WTC11 (cell line): ENCODE data around the gene PRR20G. TPM values are rescaled to one million over a fixed set of nuclear protein-coding genes. Genes with fewer than 3 reads are reported as not detected.

Experiments
- ATAC-seq: fragments of 200-7000 bp; cut with Tn5 transposase; 2 replicates; pipeline ENCODE4 v1.10.0; 2021; ENCODE audit warnings: mild to moderate bottlenecking, moderate library complexity
- CTCF ChIA-PET: fragments of 300-600 bp; sonication (Branson Sonifier 250); formaldehyde crosslinking; loops from one replicate; lab custom pipeline; 2021; ENCODE audit warnings: antibody characterized with exemption; lab: Charles Lee
- POLR2A ChIA-PET: fragments of 350-600 bp; sonication (Branson Sonifier 250); formaldehyde crosslinking; loops from one replicate; lab custom pipeline; 2021; ENCODE audit warnings: antibody characterized with exemption; lab: Charles Lee
- DNase-seq: peaks from one replicate; pipeline ENCODE4 v3.0.0; 2021; ENCODE audit warnings: low spot score
- H3K27ac Mint-ChIP-seq: 2 replicates; pipeline ENCODE4 v1.8.0; 2021; ENCODE audit warnings: mixed read lengths
- H3K27me3 Mint-ChIP-seq: 2 replicates; pipeline ENCODE4 v1.8.0; 2021; ENCODE audit warnings: low read depth, mild to moderate bottlenecking, moderate library complexity, mixed read lengths
- H3K36me3 Mint-ChIP-seq: 2 replicates; pipeline ENCODE4 v1.8.0; 2021; ENCODE audit warnings: mixed read lengths
- H3K4me1 Mint-ChIP-seq: 2 replicates; pipeline ENCODE4 v1.8.0; 2022; ENCODE audit warnings: mixed read lengths
- H3K4me3 Mint-ChIP-seq: 2 replicates; pipeline ENCODE4 v1.8.0; 2021; ENCODE audit warnings: mild to moderate bottlenecking, moderate library complexity, mixed read lengths
- H3K9me3 Mint-ChIP-seq: 2 replicates; pipeline ENCODE4 v1.8.0; 2021; ENCODE audit warnings: mixed read lengths
- ATF2 ChIP-seq: sonication (generic); formaldehyde crosslinking; IDR thresholded peaks from 2 replicates; pipeline ENCODE4 v1.8.1; 2022; ENCODE audit warnings: low read depth, missing genetic modification reagents, borderline replicate concordance
- EMX1 ChIP-seq: fragments of 250-450 bp; sonication (Bioruptor Pico); IDR thresholded peaks from 2 replicates; pipeline ENCODE4 v1.8.0; 2021; ENCODE audit warnings: mild to moderate bottlenecking
- HMGA2 ChIP-seq: fragments of 250-450 bp; sonication (Bioruptor Pico); IDR thresholded peaks from 2 replicates; pipeline ENCODE4 v1.4.0; 2021; ENCODE audit warnings: mild to moderate bottlenecking, moderate library complexity
- KAT7 ChIP-seq: sonication (generic); formaldehyde crosslinking; IDR thresholded peaks from 2 replicates; pipeline ENCODE4 v1.8.1; 2023; ENCODE audit warnings: missing genetic modification reagents, mild to moderate bottlenecking, borderline replicate concordance
- MYBL2 ChIP-seq: sonication (generic); formaldehyde crosslinking; IDR thresholded peaks from 2 replicates; pipeline ENCODE4 v1.8.1; 2023; ENCODE audit warnings: mild to moderate bottlenecking, moderate library complexity, missing genetic modification reagents
- NFYB ChIP-seq: sonication (generic); formaldehyde crosslinking; conservative IDR thresholded peaks from 2 replicates; pipeline ENCODE4 v1.8.0; 2022; ENCODE audit warnings: low read depth, missing genetic modification reagents
- NR1H2 ChIP-seq: sonication (generic); formaldehyde crosslinking; IDR thresholded peaks from 2 replicates; pipeline ENCODE4 v1.9.0; 2021; ENCODE audit warnings: mild to moderate bottlenecking, moderate library complexity, missing genetic modification reagents
- SMAD3 ChIP-seq: sonication (generic); formaldehyde crosslinking; IDR thresholded peaks from 2 replicates; pipeline ENCODE4 v1.8.0; 2022; ENCODE audit warnings: missing genetic modification reagents, mild to moderate bottlenecking, borderline replicate concordance
- TP53 ChIP-seq: sonication (generic); formaldehyde crosslinking; IDR thresholded peaks from 2 replicates; pipeline ENCODE4 v1.8.1; 2023; ENCODE audit warnings: mild to moderate bottlenecking, missing genetic modification reagents
- USF2 ChIP-seq: sonication (generic); formaldehyde crosslinking; IDR thresholded peaks from 2 replicates; pipeline ENCODE4 v1.8.1; 2023; ENCODE audit warnings: mild to moderate bottlenecking, missing genetic modification reagents, moderate library complexity
- ZBTB21 ChIP-seq: sonication (generic); formaldehyde crosslinking; IDR thresholded peaks from 2 replicates; pipeline ENCODE4 v1.8.1; 2023; ENCODE audit warnings: mild to moderate bottlenecking, missing genetic modification reagents, borderline replicate concordance
- ZNF317 ChIP-seq: sonication (generic); formaldehyde crosslinking; IDR thresholded peaks from 2 replicates; pipeline ENCODE4 v1.8.1; 2023; ENCODE audit warnings: low read depth, mild to moderate bottlenecking, moderate library complexity, missing genetic modification reagents, borderline replicate concordance
- ZNF423 ChIP-seq: fragments of 250-450 bp; sonication (Bioruptor Pico); IDR thresholded peaks from 2 replicates; pipeline ENCODE4 v2.1.2; 2022; ENCODE audit warnings: mild to moderate bottlenecking, moderate library complexity
- total RNA-seq: library from RNA; stranded (reverse); gene quantifications from 3 replicates; pipeline ENCODE4 v1.2.3, GENCODE V29; 2021
- TF ChIP-seq, protein P1 (sequence below): sonication (generic); formaldehyde crosslinking; IDR thresholded peaks from 2 replicates; pipeline ENCODE4 v1.8.1; 2022; ENCODE audit warnings: low read depth, mild to moderate bottlenecking, moderate library complexity, missing genetic modification reagents, borderline replicate concordance
- TF ChIP-seq, protein P2 (sequence below): sonication (generic); formaldehyde crosslinking; IDR thresholded peaks from 2 replicates; pipeline ENCODE4 v1.8.1; 2023; ENCODE audit warnings: mild to moderate bottlenecking, moderate library complexity, missing genetic modification reagents
- TF ChIP-seq, protein P3 (sequence below): sonication (generic); formaldehyde crosslinking; IDR thresholded peaks from 2 replicates; pipeline ENCODE4 v1.8.1; 2022; ENCODE audit warnings: mild to moderate bottlenecking, moderate library complexity, missing genetic modification reagents
- TF ChIP-seq, protein P4 (sequence below): sonication (generic); formaldehyde crosslinking; IDR thresholded peaks from 2 replicates; pipeline ENCODE4 v1.8.0; 2022; ENCODE audit warnings: mild to moderate bottlenecking, missing genetic modification reagents
- TF ChIP-seq, protein P5 (sequence below): sonication (generic); formaldehyde crosslinking; IDR thresholded peaks from 2 replicates; pipeline ENCODE4 v1.8.1; 2022; ENCODE audit warnings: missing genetic modification reagents, borderline replicate concordance
- TF ChIP-seq, protein P6 (sequence below): fragments of 250-450 bp; sonication (Bioruptor Pico); IDR thresholded peaks from 2 replicates; pipeline ENCODE4 v2.1.2; 2022; ENCODE audit warnings: mild to moderate bottlenecking, moderate library complexity
- TF ChIP-seq, protein P7 (sequence below): fragments of 250-450 bp; sonication (Bioruptor Pico); IDR thresholded peaks from 2 replicates; pipeline ENCODE4 v1.9.0; 2021; ENCODE audit warnings: moderate library complexity, mild to moderate bottlenecking, inconsistent platforms, borderline replicate concordance
- TF ChIP-seq, protein P8 (sequence below): sonication (generic); formaldehyde crosslinking; IDR thresholded peaks from 2 replicates; pipeline ENCODE4 v1.8.1; 2022; ENCODE audit warnings: mild to moderate bottlenecking, missing genetic modification reagents, moderate library complexity, borderline replicate concordance

The PRR20G gene
- total RNA-seq, 1 experiment from 2014 or later: not detected

GRCh38 chr3:127256733-127257271, 31.0 kb downstream of the PRR20G start:
- ChIA-PET CTCF (no interaction called here), POLR2A (no interaction called here)
- TF ChIP-seq, protein P1, sequence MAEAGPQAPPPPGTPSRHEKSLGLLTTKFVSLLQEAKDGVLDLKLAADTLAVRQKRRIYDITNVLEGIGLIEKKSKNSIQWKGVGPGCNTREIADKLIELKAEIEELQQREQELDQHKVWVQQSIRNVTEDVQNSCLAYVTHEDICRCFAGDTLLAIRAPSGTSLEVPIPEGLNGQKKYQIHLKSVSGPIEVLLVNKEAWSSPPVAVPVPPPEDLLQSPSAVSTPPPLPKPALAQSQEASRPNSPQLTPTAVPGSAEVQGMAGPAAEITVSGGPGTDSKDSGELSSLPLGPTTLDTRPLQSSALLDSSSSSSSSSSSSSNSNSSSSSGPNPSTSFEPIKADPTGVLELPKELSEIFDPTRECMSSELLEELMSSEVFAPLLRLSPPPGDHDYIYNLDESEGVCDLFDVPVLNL: no peak
- TF ChIP-seq ZBTB21 (CRISPR knock-in tag) (no peak), MYBL2 (CRISPR knock-in tag) (no peak), ZNF317 (CRISPR knock-in tag) (no peak), HMGA2 (CRISPR knock-in tag) (no peak), ATF2 (CRISPR knock-in tag) (no peak)
- TF ChIP-seq, protein P2, sequence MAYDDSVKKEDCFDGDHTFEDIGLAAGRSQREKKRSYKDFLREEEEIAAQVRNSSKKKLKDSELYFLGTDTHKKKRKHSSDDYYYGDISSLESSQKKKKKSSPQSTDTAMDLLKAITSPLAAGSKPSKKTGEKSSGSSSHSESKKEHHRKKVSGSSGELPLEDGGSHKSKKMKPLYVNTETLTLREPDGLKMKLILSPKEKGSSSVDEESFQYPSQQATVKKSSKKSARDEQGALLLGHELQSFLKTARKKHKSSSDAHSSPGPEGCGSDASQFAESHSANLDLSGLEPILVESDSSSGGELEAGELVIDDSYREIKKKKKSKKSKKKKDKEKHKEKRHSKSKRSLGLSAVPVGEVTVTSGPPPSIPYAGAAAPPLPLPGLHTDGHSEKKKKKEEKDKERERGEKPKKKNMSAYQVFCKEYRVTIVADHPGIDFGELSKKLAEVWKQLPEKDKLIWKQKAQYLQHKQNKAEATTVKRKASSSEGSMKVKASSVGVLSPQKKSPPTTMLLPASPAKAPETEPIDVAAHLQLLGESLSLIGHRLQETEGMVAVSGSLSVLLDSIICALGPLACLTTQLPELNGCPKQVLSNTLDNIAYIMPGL (CRISPR knock-in tag): no peak
- TF ChIP-seq, protein P3, sequence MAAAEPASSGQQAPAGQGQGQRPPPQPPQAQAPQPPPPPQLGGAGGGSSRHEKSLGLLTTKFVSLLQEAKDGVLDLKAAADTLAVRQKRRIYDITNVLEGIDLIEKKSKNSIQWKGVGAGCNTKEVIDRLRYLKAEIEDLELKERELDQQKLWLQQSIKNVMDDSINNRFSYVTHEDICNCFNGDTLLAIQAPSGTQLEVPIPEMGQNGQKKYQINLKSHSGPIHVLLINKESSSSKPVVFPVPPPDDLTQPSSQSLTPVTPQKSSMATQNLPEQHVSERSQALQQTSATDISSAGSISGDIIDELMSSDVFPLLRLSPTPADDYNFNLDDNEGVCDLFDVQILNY: no peak
- TF ChIP-seq, protein P4, sequence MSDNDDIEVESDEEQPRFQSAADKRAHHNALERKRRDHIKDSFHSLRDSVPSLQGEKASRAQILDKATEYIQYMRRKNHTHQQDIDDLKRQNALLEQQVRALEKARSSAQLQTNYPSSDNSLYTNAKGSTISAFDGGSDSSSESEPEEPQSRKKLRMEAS (CRISPR knock-in tag): no peak
- TF ChIP-seq, protein P5, sequence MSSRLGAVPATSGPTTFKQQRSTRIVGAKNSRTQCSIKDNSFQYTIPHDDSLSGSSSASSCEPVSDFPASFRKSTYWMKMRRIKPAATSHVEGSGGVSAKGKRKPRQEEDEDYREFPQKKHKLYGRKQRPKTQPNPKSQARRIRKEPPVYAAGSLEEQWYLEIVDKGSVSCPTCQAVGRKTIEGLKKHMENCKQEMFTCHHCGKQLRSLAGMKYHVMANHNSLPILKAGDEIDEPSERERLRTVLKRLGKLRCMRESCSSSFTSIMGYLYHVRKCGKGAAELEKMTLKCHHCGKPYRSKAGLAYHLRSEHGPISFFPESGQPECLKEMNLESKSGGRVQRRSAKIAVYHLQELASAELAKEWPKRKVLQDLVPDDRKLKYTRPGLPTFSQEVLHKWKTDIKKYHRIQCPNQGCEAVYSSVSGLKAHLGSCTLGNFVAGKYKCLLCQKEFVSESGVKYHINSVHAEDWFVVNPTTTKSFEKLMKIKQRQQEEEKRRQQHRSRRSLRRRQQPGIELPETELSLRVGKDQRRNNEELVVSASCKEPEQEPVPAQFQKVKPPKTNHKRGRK (CRISPR knock-in tag): no peak
- Mint-ChIP-seq H3K36me3 (peaks cover 15% of the 10 kb centered on the region), H3K27ac (no peak overlapping the region), H3K4me1 (no peaks in the 10 kb centered on the region), H3K9me3 (peaks cover 38% of the 10 kb centered on the region), H3K4me3 (no peak overlapping the region), H3K27me3 (peaks cover 4% of the 10 kb centered on the region; the same call in 1 of the 2 replicates)
- DNase-seq (no peak), ATAC-seq (no peak)

- ATAC-seq: no peak
- Mint-ChIP-seq H3K4me3 (no peak overlapping the region), H3K27ac (no peak overlapping the region), H3K9me3 (peaks cover 44% of the 10 kb centered on the region), H3K36me3 (peaks cover 20% of the 10 kb centered on the region), H3K4me1 (no peaks in the 10 kb centered on the region), H3K27me3 (peaks cover 4% of the 10 kb centered on the region; the same call in 1 of the 2 replicates)
- TF ChIP-seq KAT7 (no peak), ZNF423 (no peak), EMX1 (CRISPR knock-in tag) (no peak), NR1H2 (CRISPR knock-in tag) (no peak), TP53 (no peak), USF2 (CRISPR knock-in tag) (no peak), SMAD3 (CRISPR knock-in tag) (no peak), NFYB (CRISPR knock-in tag) (no peak)
- TF ChIP-seq, protein P6, sequence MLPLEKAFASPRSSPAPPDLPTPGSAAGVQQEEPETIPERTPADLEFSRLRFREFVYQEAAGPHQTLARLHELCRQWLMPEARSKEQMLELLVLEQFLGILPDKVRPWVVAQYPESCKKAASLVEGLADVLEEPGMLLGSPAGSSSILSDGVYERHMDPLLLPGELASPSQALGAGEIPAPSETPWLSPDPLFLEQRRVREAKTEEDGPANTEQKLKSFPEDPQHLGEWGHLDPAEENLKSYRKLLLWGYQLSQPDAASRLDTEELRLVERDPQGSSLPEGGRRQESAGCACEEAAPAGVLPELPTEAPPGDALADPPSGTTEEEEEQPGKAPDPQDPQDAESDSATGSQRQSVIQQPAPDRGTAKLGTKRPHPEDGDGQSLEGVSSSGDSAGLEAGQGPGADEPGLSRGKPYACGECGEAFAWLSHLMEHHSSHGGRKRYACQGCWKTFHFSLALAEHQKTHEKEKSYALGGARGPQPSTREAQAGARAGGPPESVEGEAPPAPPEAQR (CRISPR knock-in tag): no peak
- TF ChIP-seq, protein P7, sequence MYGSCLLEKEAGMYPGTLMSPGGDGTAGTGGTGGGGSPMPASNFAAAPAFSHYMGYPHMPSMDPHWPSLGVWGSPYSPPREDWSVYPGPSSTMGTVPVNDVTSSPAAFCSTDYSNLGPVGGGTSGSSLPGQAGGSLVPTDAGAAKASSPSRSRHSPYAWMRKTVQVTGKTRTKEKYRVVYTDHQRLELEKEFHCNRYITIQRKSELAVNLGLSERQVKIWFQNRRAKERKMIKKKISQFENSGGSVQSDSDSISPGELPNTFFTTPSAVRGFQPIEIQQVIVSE (CRISPR knock-in tag): no peak
- TF ChIP-seq, protein P8, sequence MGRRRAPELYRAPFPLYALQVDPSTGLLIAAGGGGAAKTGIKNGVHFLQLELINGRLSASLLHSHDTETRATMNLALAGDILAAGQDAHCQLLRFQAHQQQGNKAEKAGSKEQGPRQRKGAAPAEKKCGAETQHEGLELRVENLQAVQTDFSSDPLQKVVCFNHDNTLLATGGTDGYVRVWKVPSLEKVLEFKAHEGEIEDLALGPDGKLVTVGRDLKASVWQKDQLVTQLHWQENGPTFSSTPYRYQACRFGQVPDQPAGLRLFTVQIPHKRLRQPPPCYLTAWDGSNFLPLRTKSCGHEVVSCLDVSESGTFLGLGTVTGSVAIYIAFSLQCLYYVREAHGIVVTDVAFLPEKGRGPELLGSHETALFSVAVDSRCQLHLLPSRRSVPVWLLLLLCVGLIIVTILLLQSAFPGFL (CRISPR knock-in tag): no peak
- POLR2A ChIA-PET: no interaction called here
- DNase-seq: no peak
- CTCF ChIA-PET: no interaction called here
Measured at GRCh38 chr3:127256138-127256537, 31.7 kb downstream of the PRR20G start.
